ENCODE results near the gene ONECUT3.

ONECUT3 gene

GRCh38 chr19:1742989-1743696 is 10.2 kb upstream of the ONECUT3 start:
- H3K27me3 ChIP-seq (ENCODE audit: control insufficient read depth, insufficient read depth, low read length), result peaks cover 76% of the 10 kb centered on the region

GRCh38 chr19:1744133-1744665 is 9.1 kb upstream of the ONECUT3 start:
- Histone ChIP-seq H3K27me3 (ENCODE audit: control insufficient read depth, insufficient read depth, low read length) (peaks cover 78% of the 10 kb centered on the region), H3K9ac (ENCODE audit: low read length) (no peak overlapping the region), H3K9me3 (ENCODE audit: control insufficient read depth, insufficient read depth, low read depth, low read length) (peaks cover 4% of the 10 kb centered on the region; the same call in 1 of the 2 replicates), H3K36me3 (ENCODE audit: control insufficient read depth, insufficient read depth, low read length) (no peaks in the 10 kb centered on the region), H3K4me1 (ENCODE audit: control insufficient read depth, insufficient read depth, low read length) (peaks cover 23% of the 10 kb centered on the region), H3K27ac (ENCODE audit: low read depth, low read length) (no peak overlapping the region), H3K4me3 (ENCODE audit: low read depth, low read length) (no peak overlapping the region)

More at GRCh38 chr19:1742989-1743696, 10.2 kb upstream of the ONECUT3 start:
- peaks cover 16% of the 10 kb centered on the region for H3K4me1 ChIP-seq (ENCODE audit: control insufficient read depth, insufficient read depth, low read length)
- H3K36me3 ChIP-seq (ENCODE audit: control insufficient read depth, insufficient read depth, low read length), result no peaks in the 10 kb centered on the region
- no peak overlapping the region for H3K27ac ChIP-seq (ENCODE audit: low read depth, low read length)
- no peak overlapping the region for H3K9ac ChIP-seq (ENCODE audit: low read length)
- H3K4me3 ChIP-seq (ENCODE audit: low read depth, low read length), result no peak overlapping the region
- peaks cover 4% of the 10 kb centered on the region; the same call in 1 of the 2 replicates for H3K9me3 ChIP-seq (ENCODE audit: control insufficient read depth, insufficient read depth, low read depth, low read length)

- H3K9ac ChIP-seq (ENCODE audit: low read length), result no peak overlapping the region
Observed at GRCh38 chr19:1744822-1745563, 8.3 kb upstream of the ONECUT3 start.

GRCh38 chr19:1745589-1746031 is 7.7 kb upstream of the ONECUT3 start:
- peak overlapping the region; percentile 43 for H3K4me3 ChIP-seq (ENCODE audit: low read depth, low read length)
- H3K36me3 ChIP-seq (ENCODE audit: control insufficient read depth, insufficient read depth, low read length), result no peaks in the 10 kb centered on the region
- H3K27me3 ChIP-seq (ENCODE audit: control insufficient read depth, insufficient read depth, low read length), result peaks cover 80% of the 10 kb centered on the region
- no peak overlapping the region for H3K27ac ChIP-seq (ENCODE audit: low read depth, low read length)
- H3K4me1 ChIP-seq (ENCODE audit: control insufficient read depth, insufficient read depth, low read length), result peaks cover 24% of the 10 kb centered on the region
- H3K9ac ChIP-seq (ENCODE audit: low read length), result no peak overlapping the region
- no peaks in the 10 kb centered on the region for H3K9me3 ChIP-seq (ENCODE audit: control insufficient read depth, insufficient read depth, low read depth, low read length)

More at GRCh38 chr19:1744822-1745563, 8.3 kb upstream of the ONECUT3 start:
- Histone ChIP-seq H3K4me1 (ENCODE audit: control insufficient read depth, insufficient read depth, low read length) (peaks cover 24% of the 10 kb centered on the region), H3K27me3 (ENCODE audit: control insufficient read depth, insufficient read depth, low read length) (peaks cover 80% of the 10 kb centered on the region), H3K4me3 (ENCODE audit: low read depth, low read length) (peak overlapping the region; percentile 43), H3K36me3 (ENCODE audit: control insufficient read depth, insufficient read depth, low read length) (no peaks in the 10 kb centered on the region), H3K27ac (ENCODE audit: low read depth, low read length) (no peak overlapping the region), H3K9me3 (ENCODE audit: control insufficient read depth, insufficient read depth, low read depth, low read length) (peaks cover 4% of the 10 kb centered on the region; the same call in 1 of the 2 replicates)

GRCh38 chr19:1746401-1747284 is 6.7 kb upstream of the ONECUT3 start:
- Histone ChIP-seq H3K27me3 (ENCODE audit: control insufficient read depth, insufficient read depth, low read length) (peaks cover 86% of the 10 kb centered on the region), H3K4me3 (ENCODE audit: low read depth, low read length) (peak overlapping the region; percentile 51), H3K27ac (ENCODE audit: low read depth, low read length) (no peak overlapping the region), H3K9ac (ENCODE audit: low read length) (peak overlapping the region; percentile 11), H3K4me1 (ENCODE audit: control insufficient read depth, insufficient read depth, low read length) (peaks cover 24% of the 10 kb centered on the region), H3K36me3 (ENCODE audit: control insufficient read depth, insufficient read depth, low read length) (no peaks in the 10 kb centered on the region), H3K9me3 (ENCODE audit: control insufficient read depth, insufficient read depth, low read depth, low read length) (no peaks in the 10 kb centered on the region)

- Histone ChIP-seq H3K36me3 (ENCODE audit: control insufficient read depth, insufficient read depth, low read length) (no peaks in the 10 kb centered on the region), H3K9ac (ENCODE audit: low read length) (peak overlapping the region; percentile 22), H3K4me1 (ENCODE audit: control insufficient read depth, insufficient read depth, low read length) (peaks cover 24% of the 10 kb centered on the region), H3K27ac (ENCODE audit: low read depth, low read length) (no peak overlapping the region), H3K9me3 (ENCODE audit: control insufficient read depth, insufficient read depth, low read depth, low read length) (no peaks in the 10 kb centered on the region), H3K27me3 (ENCODE audit: control insufficient read depth, insufficient read depth, low read length) (peaks cover 92% of the 10 kb centered on the region), H3K4me3 (ENCODE audit: low read depth, low read length) (peak overlapping the region; percentile 51)
Observed at GRCh38 chr19:1747285-1748114, 5.8 kb upstream of the ONECUT3 start.

- Histone ChIP-seq H3K4me3 (ENCODE audit: low read depth, low read length) (peak overlapping the region; percentile 49), H3K9ac (ENCODE audit: low read length) (no peak overlapping the region), H3K27me3 (ENCODE audit: control insufficient read depth, insufficient read depth, low read length) (peaks cover 92% of the 10 kb centered on the region), H3K27ac (ENCODE audit: low read depth, low read length) (no peak overlapping the region), H3K9me3 (ENCODE audit: control insufficient read depth, insufficient read depth, low read depth, low read length) (no peaks in the 10 kb centered on the region), H3K4me1 (ENCODE audit: control insufficient read depth, insufficient read depth, low read length) (peaks cover 24% of the 10 kb centered on the region), H3K36me3 (ENCODE audit: control insufficient read depth, insufficient read depth, low read length) (no peaks in the 10 kb centered on the region)
Observed at GRCh38 chr19:1748115-1748872, 5.0 kb upstream of the ONECUT3 start.

GRCh38 chr19:1748873-1749341 is 4.4 kb upstream of the ONECUT3 start:
- Histone ChIP-seq H3K9me3 (ENCODE audit: control insufficient read depth, insufficient read depth, low read depth, low read length) (no peaks in the 10 kb centered on the region), H3K27me3 (ENCODE audit: control insufficient read depth, insufficient read depth, low read length) (peaks cover 95% of the 10 kb centered on the region), H3K27ac (ENCODE audit: low read depth, low read length) (no peak overlapping the region), H3K36me3 (ENCODE audit: control insufficient read depth, insufficient read depth, low read length) (no peaks in the 10 kb centered on the region), H3K9ac (ENCODE audit: low read length) (no peak overlapping the region), H3K4me1 (ENCODE audit: control insufficient read depth, insufficient read depth, low read length) (peaks cover 24% of the 10 kb centered on the region), H3K4me3 (ENCODE audit: low read depth, low read length) (peak overlapping the region; percentile 49)

- H3K4me1 ChIP-seq (ENCODE audit: control insufficient read depth, insufficient read depth, low read length), result peaks cover 25% of the 10 kb centered on the region
- H3K27me3 ChIP-seq (ENCODE audit: control insufficient read depth, insufficient read depth, low read length), result peaks cover 96% of the 10 kb centered on the region
- peak overlapping the region; percentile 49 for H3K4me3 ChIP-seq (ENCODE audit: low read depth, low read length)
Observed at GRCh38 chr19:1749373-1750342, 3.6 kb upstream of the ONECUT3 start.

More at GRCh38 chr19:1749373-1750342, 3.6 kb upstream of the ONECUT3 start:
- no peak overlapping the region for H3K27ac ChIP-seq (ENCODE audit: low read depth, low read length)
- no peak overlapping the region for H3K9ac ChIP-seq (ENCODE audit: low read length)
- H3K9me3 ChIP-seq (ENCODE audit: control insufficient read depth, insufficient read depth, low read depth, low read length), result no peaks in the 10 kb centered on the region
- H3K36me3 ChIP-seq (ENCODE audit: control insufficient read depth, insufficient read depth, low read length), result no peaks in the 10 kb centered on the region
